HG02943 (cell line): ENCODE results near the gene AP3D1.
A peak's percentile ranks its signal among the peaks of the same experiment; 100 is the strongest.
"Not testable (repeated sequence)": the region's sequence is repeated elsewhere in the genome, so short reads cannot be mapped to it uniquely, and the experiment has no call there.

Source experiments
- ATAC-seq: cut with Tn5 transposase; IDR thresholded peaks from one replicate; pipeline ENCODE4 v1.9.1; 2021; ENCODE audit warnings: mild to moderate bottlenecking, low read depth, moderate library complexity; ENCODE audit not compliant: unreplicated experiment

AP3D1 gene

GRCh38 chr19:2151339-2152229 is at the start of gene AP3D1:
TSS of gene AP3D1 (minus strand) at chr19:2151566. CDS start at chr19:2151334, 232 bp downstream.
- ATAC-seq: peak; percentile 85

- not testable (repeated sequence) for ATAC-seq
Measured at GRCh38 chr19:2200624-2201294, 49.4 kb upstream of the AP3D1 start.

GRCh38 chr19:2199861-2200623 is 48.7 kb upstream of the AP3D1 start:
- ATAC-seq: no peak

GRCh38 chr19:2199215-2199614 is 47.8 kb upstream of the AP3D1 start:
- ATAC-seq: no peak

- no peak for ATAC-seq
Measured at GRCh38 chr19:2198317-2198716, 47.0 kb upstream of the AP3D1 start.

GRCh38 chr19:2197270-2197669 is 45.9 kb upstream of the AP3D1 start:
- no peak for ATAC-seq

GRCh38 chr19:2195914-2196313 is 44.5 kb upstream of the AP3D1 start:
- ATAC-seq: no peak

GRCh38 chr19:2195361-2195760 is 44.0 kb upstream of the AP3D1 start:
- ATAC-seq: no peak

- ATAC-seq: no peak
Measured at GRCh38 chr19:2194513-2195078, 43.2 kb upstream of the AP3D1 start.

GRCh38 chr19:2193807-2194206 is 42.4 kb upstream of the AP3D1 start:
- no peak for ATAC-seq

- no peak for ATAC-seq
Measured at GRCh38 chr19:2192862-2193261, 41.5 kb upstream of the AP3D1 start.

GRCh38 chr19:2191456-2192310 is 40.3 kb upstream of the AP3D1 start:
- no peak for ATAC-seq

- ATAC-seq: no peak
Measured at GRCh38 chr19:2190848-2191455, 39.6 kb upstream of the AP3D1 start.

GRCh38 chr19:2189880-2190279 is 38.5 kb upstream of the AP3D1 start:
- ATAC-seq: no peak

- ATAC-seq: no peak
Measured at GRCh38 chr19:2188708-2189385, 37.5 kb upstream of the AP3D1 start.

- no peak for ATAC-seq
Measured at GRCh38 chr19:2187159-2187558, 35.8 kb upstream of the AP3D1 start.

- no peak for ATAC-seq
Measured at GRCh38 chr19:2186071-2186846, 34.9 kb upstream of the AP3D1 start.

GRCh38 chr19:2185734-2186070 is 34.3 kb upstream of the AP3D1 start:
- no peak for ATAC-seq
